ENCODE data around the gene GDA.

GRCh38 chr9:72207278-72207677 is 58.0 kb downstream of the GDA start:
- TF ChIP-seq CTCF (IDR thresholded peaks at IDR 0.05; ENCODE audit: low read depth, low read length) (no peak), EZH2phosphoT487 (IDR thresholded peaks at IDR 0.05; ENCODE audit: low read depth) (no peak)
